ENCODE measurements around the gene NCOA7.

DNA sequence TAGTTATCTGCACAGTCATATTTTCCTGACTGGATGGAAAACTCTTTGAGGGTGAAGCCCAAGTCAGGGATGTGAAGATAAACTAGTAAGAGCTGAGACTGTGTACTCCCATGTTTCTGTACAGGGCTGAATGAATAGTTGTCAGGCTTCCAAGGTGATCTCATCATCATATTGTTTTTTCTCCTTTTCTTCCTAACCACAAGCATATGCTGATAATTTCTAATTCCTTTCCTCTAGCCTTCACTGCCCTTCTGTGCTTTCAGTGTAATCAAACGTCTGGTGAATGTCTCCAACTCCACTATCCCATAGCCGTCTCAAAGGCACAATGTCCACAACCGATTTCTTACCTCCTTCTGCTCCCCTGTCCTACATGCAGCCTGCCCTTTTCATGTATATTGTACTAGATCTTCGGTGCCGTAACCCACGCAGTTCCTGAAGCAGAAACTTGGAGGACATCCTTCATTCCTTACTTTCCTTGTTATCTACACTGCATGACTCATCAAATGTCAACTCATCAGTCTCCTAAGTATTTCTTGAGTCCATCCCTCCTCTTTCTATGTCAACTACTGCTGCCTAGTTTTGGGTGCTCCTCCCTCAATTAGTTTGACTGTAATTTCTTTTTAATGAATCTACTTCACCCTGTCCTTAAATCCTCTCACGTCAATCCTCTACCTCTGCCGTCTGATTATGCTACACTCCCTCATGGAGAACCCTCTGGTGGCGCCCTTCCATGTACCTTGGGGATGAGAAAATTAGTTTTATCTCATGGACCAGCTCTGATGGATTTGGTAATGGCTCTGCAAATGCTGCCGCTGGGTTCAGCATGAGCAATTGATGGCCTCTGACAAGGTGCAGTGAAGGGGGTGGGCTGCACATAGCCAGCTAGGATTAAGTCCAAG lies 21.9 kb downstream of the NCOA7 start:
- TF ChIP-seq, protein P1, sequence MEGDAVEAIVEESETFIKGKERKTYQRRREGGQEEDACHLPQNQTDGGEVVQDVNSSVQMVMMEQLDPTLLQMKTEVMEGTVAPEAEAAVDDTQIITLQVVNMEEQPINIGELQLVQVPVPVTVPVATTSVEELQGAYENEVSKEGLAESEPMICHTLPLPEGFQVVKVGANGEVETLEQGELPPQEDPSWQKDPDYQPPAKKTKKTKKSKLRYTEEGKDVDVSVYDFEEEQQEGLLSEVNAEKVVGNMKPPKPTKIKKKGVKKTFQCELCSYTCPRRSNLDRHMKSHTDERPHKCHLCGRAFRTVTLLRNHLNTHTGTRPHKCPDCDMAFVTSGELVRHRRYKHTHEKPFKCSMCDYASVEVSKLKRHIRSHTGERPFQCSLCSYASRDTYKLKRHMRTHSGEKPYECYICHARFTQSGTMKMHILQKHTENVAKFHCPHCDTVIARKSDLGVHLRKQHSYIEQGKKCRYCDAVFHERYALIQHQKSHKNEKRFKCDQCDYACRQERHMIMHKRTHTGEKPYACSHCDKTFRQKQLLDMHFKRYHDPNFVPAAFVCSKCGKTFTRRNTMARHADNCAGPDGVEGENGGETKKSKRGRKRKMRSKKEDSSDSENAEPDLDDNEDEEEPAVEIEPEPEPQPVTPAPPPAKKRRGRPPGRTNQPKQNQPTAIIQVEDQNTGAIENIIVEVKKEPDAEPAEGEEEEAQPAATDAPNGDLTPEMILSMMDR (IDR thresholded peaks at IDR 0.05), result no peak
- no peak for TF ChIP-seq POLR2A (IDR thresholded peaks at IDR 0.05)

Data from right lobe of liver (tissue), 4 donors.